SK-N-MC (cell line): Measurements from ENCODE around the gene HBM.
A peak's percentile ranks its signal among the peaks of the same experiment; 100 is the strongest.

Experiments used
- EZH2 ChIP-seq: fragments of 200-600 bp; sonication (generic); IDR thresholded peaks from one replicate; pipeline ENCODE4 v1.6.1; 2017; ENCODE audit warnings: antibody characterized with exemption
- POLR2AphosphoS5 ChIP-seq: IDR thresholded peaks from 2 replicates; pipeline ENCODE4 v1.6.1; 2012; ENCODE audit warnings: mild to moderate bottlenecking, low read depth, low read length, borderline replicate concordance

- no peak for TF ChIP-seq EZH2
- TF ChIP-seq POLR2AphosphoS5, result peak; percentile 37; the same call in 1 of the 2 replicates
Observed at GRCh38 chr16:183005-183404, 17.2 kb downstream of the HBM start.
